HG03095 (cell line): ENCODE results near the gene ZNF830.
"Not testable (repeated sequence)": the region's sequence is repeated elsewhere in the genome, so short reads cannot be mapped to it uniquely, and the experiment has no call there.

Experiments
- ATAC-seq: cut with Tn5 transposase; IDR thresholded peaks from one replicate; pipeline ENCODE4 v1.9.1; 2021; ENCODE audit warnings: moderate library complexity; ENCODE audit not compliant: unreplicated experiment

Gene ZNF830

GRCh38 chr17:34990921-34991365 lies 29.6 kb downstream of the ZNF830 start:
- no peak for ATAC-seq

- ATAC-seq = no peak
These were observed 30.3 kb downstream of the ZNF830 start for GRCh38 chr17:34991606-34992005.

GRCh38 chr17:34993031-34993430 lies 31.7 kb downstream of the ZNF830 start:
- ATAC-seq = no peak

- no peak for ATAC-seq
These were observed 35.3 kb downstream of the ZNF830 start for GRCh38 chr17:34996422-34997285.

- ATAC-seq = no peak
These were observed 36.1 kb downstream of the ZNF830 start for GRCh38 chr17:34997355-34997862.

- peak; percentile 78 for ATAC-seq
These were observed 36.9 kb downstream of the ZNF830 start for GRCh38 chr17:34998205-34998604.

GRCh38 chr17:34999456-34999855 lies 38.1 kb downstream of the ZNF830 start:
- no peak for ATAC-seq

GRCh38 chr17:35000965-35001364 lies 39.6 kb downstream of the ZNF830 start:
- ATAC-seq = not testable (repeated sequence)

GRCh38 chr17:35001549-35001948 lies 40.2 kb downstream of the ZNF830 start:
- no peak for ATAC-seq

GRCh38 chr17:35002876-35003551 lies 41.7 kb downstream of the ZNF830 start:
- no peak for ATAC-seq

GRCh38 chr17:35003778-35004177 lies 42.4 kb downstream of the ZNF830 start:
- ATAC-seq = no peak

- ATAC-seq = no peak
These were observed 45.0 kb downstream of the ZNF830 start for GRCh38 chr17:35006345-35006744.

GRCh38 chr17:35006961-35007360 lies 45.6 kb downstream of the ZNF830 start:
- no peak for ATAC-seq

- ATAC-seq = no peak
These were observed 48.8 kb downstream of the ZNF830 start for GRCh38 chr17:35010093-35010492.

GRCh38 chr17:35011671-35012216 lies 50.4 kb downstream of the ZNF830 start:
- ATAC-seq = no peak
